HepG2 (cell line): ENCODE measurements around the gene SIGLEC7.

Source experiments
- BHLHE40 ChIP-seq: IDR thresholded peaks from 2 replicates; pipeline ENCODE4 v1.6.1; 2011; ENCODE audit warnings: low read length, improper control_type of control experiment
- EP300 ChIP-seq, 3 experiments: sonication (generic) in 1 of 3; formaldehyde crosslinking in 1 of 3; IDR thresholded peaks; 2 replicates each; pipeline versions ENCODE4 v1.5.1 to v1.6.1; 2011 to 2020; ENCODE audit warnings: low read depth in 2 of 3, low read length in 2 of 3, borderline replicate concordance in 1 of 3, improper control_type of control experiment in 1 of 3, mild to moderate bottlenecking in 1 of 3, missing genetic modification reagents in 1 of 3, moderate library complexity in 1 of 3
- POLR2AphosphoS5 ChIP-seq: IDR thresholded peaks from 2 replicates; pipeline ENCODE4 v1.6.1; 2012; ENCODE audit warnings: low read depth, low read length
- SMC3 ChIP-seq: IDR thresholded peaks from 2 replicates; pipeline ENCODE4 v1.6.1; 2011; ENCODE audit warnings: low read length, improper control_type of control experiment
- SRF ChIP-seq: IDR thresholded peaks from 2 replicates; pipeline ENCODE4 v1.6.1; 2011; ENCODE audit warnings: mild to moderate bottlenecking, low read depth, low read length, moderate library complexity
- YY1 ChIP-seq: IDR thresholded peaks from 2 replicates; pipeline ENCODE4 v1.6.1; 2011; ENCODE audit warnings: low read length, low read depth, moderate library complexity, mild to moderate bottlenecking; ENCODE audit not compliant: insufficient read depth, insufficient replicate concordance
- ZNF274 ChIP-seq: sonication (generic); formaldehyde crosslinking; IDR thresholded peaks from 2 replicates; pipeline ENCODE4 v1.5.1; 2020; ENCODE audit warnings: mild to moderate bottlenecking, missing genetic modification reagents
- ZNF292 ChIP-seq: sonication (generic); formaldehyde crosslinking; IDR thresholded peaks from 2 replicates; pipeline ENCODE4 v1.8.1; 2022; ENCODE audit warnings: mild to moderate bottlenecking, low read depth, missing genetic modification reagents, borderline replicate concordance
- ZNF629 ChIP-seq: sonication (generic); formaldehyde crosslinking; conservative IDR thresholded peaks from 2 replicates; pipeline ENCODE4 v1.5.0; 2020; ENCODE audit warnings: missing genetic modification reagents
- TF ChIP-seq, protein P1 (sequence below): sonication (generic); formaldehyde crosslinking; IDR thresholded peaks from 2 replicates; pipeline ENCODE4 v1.5.1; 2020; ENCODE audit warnings: missing genetic modification reagents, mild to moderate bottlenecking, borderline replicate concordance
- TF ChIP-seq, protein P2 (sequence below): sonication (generic); formaldehyde crosslinking; IDR thresholded peaks from 2 replicates; pipeline ENCODE4 v1.4.0; 2020; ENCODE audit warnings: missing genetic modification reagents
- TF ChIP-seq, protein P3 (sequence below): sonication (generic); formaldehyde crosslinking; IDR thresholded peaks from 2 replicates; pipeline ENCODE4 v1.8.1; 2023; ENCODE audit warnings: mild to moderate bottlenecking, missing genetic modification reagents, borderline replicate concordance
- TF ChIP-seq, protein P4 (sequence below): sonication (generic); IDR thresholded peaks from 2 replicates; pipeline ENCODE4 v1.6.1; 2016; ENCODE audit warnings: low read depth, borderline replicate concordance
- TF ChIP-seq, protein P5 (sequence below), 2 experiments: IDR thresholded peaks; 2 replicates each; pipeline ENCODE4 v1.6.1; 2011 to 2012; ENCODE audit warnings: low read length in 2 of 2, borderline replicate concordance in 1 of 2, low read depth in 1 of 2, mild to moderate bottlenecking in 1 of 2, moderate library complexity in 1 of 2

DNA sequence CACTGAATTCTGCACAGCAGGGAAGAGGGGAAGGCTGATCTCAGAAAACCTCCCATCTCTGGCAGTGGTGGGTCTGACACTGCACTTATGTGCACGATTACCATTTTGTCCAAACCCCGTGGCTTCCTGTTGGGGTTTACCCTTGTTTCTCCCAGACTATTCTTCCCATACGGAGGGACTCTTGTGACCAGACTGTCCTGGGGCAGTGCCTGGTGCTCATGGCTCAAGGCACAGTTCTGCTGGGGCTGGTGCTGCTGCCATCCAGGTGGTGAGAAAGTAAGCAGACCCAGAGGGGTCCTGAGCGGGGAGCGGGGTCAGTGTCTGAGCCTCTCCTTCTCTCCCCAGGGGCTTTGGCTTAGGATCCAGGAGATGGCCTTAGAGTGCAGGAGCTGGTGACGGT is 22.5 kb upstream of the SIGLEC7 start:
- TF ChIP-seq, protein P1, sequence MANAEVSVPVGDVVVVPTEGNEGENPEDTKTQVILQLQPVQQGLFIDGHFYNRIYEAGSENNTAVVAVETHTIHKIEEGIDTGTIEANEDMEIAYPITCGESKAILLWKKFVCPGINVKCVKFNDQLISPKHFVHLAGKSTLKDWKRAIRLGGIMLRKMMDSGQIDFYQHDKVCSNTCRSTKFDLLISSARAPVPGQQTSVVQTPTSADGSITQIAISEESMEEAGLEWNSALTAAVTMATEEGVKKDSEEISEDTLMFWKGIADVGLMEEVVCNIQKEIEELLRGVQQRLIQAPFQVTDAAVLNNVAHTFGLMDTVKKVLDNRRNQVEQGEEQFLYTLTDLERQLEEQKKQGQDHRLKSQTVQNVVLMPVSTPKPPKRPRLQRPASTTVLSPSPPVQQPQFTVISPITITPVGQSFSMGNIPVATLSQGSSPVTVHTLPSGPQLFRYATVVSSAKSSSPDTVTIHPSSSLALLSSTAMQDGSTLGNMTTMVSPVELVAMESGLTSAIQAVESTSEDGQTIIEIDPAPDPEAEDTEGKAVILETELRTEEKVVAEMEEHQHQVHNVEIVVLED (CRISPR knock-in tag): no peak
- TF ChIP-seq BHLHE40: no peak
- TF ChIP-seq, protein P2, sequence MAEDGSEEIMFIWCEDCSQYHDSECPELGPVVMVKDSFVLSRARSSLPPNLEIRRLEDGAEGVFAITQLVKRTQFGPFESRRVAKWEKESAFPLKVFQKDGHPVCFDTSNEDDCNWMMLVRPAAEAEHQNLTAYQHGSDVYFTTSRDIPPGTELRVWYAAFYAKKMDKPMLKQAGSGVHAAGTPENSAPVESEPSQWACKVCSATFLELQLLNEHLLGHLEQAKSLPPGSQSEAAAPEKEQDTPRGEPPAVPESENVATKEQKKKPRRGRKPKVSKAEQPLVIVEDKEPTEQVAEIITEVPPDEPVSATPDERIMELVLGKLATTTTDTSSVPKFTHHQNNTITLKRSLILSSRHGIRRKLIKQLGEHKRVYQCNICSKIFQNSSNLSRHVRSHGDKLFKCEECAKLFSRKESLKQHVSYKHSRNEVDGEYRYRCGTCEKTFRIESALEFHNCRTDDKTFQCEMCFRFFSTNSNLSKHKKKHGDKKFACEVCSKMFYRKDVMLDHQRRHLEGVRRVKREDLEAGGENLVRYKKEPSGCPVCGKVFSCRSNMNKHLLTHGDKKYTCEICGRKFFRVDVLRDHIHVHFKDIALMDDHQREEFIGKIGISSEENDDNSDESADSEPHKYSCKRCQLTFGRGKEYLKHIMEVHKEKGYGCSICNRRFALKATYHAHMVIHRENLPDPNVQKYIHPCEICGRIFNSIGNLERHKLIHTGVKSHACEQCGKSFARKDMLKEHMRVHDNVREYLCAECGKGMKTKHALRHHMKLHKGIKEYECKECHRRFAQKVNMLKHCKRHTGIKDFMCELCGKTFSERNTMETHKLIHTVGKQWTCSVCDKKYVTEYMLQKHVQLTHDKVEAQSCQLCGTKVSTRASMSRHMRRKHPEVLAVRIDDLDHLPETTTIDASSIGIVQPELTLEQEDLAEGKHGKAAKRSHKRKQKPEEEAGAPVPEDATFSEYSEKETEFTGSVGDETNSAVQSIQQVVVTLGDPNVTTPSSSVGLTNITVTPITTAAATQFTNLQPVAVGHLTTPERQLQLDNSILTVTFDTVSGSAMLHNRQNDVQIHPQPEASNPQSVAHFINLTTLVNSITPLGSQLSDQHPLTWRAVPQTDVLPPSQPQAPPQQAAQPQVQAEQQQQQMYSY: no peak
- TF ChIP-seq, protein P3, sequence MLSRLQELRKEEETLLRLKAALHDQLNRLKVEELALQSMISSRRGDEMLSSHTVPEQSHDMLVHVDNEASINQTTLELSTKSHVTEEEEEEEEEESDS: no peak
- TF ChIP-seq EP300 (IDR thresholded peaks at IDR 0.05; ENCODE audit: low read depth in 2 of 2, low read length in 2 of 2): no peak
- TF ChIP-seq EP300 (CRISPR knock-in tag; IDR thresholded peaks at IDR 0.05; ENCODE audit: borderline replicate concordance): no peak
- TF ChIP-seq SMC3: no peak
- TF ChIP-seq SRF: no peak
- TF ChIP-seq, protein P4, sequence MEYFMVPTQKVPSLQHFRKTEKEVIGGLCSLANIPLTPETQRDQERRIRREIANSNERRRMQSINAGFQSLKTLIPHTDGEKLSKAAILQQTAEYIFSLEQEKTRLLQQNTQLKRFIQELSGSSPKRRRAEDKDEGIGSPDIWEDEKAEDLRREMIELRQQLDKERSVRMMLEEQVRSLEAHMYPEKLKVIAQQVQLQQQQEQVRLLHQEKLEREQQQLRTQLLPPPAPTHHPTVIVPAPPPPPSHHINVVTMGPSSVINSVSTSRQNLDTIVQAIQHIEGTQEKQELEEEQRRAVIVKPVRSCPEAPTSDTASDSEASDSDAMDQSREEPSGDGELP: no peak
- no peak for TF ChIP-seq ZNF629 (CRISPR knock-in tag)
- no peak for TF ChIP-seq POLR2AphosphoS5
- TF ChIP-seq YY1: no peak
- TF ChIP-seq, protein P5, sequence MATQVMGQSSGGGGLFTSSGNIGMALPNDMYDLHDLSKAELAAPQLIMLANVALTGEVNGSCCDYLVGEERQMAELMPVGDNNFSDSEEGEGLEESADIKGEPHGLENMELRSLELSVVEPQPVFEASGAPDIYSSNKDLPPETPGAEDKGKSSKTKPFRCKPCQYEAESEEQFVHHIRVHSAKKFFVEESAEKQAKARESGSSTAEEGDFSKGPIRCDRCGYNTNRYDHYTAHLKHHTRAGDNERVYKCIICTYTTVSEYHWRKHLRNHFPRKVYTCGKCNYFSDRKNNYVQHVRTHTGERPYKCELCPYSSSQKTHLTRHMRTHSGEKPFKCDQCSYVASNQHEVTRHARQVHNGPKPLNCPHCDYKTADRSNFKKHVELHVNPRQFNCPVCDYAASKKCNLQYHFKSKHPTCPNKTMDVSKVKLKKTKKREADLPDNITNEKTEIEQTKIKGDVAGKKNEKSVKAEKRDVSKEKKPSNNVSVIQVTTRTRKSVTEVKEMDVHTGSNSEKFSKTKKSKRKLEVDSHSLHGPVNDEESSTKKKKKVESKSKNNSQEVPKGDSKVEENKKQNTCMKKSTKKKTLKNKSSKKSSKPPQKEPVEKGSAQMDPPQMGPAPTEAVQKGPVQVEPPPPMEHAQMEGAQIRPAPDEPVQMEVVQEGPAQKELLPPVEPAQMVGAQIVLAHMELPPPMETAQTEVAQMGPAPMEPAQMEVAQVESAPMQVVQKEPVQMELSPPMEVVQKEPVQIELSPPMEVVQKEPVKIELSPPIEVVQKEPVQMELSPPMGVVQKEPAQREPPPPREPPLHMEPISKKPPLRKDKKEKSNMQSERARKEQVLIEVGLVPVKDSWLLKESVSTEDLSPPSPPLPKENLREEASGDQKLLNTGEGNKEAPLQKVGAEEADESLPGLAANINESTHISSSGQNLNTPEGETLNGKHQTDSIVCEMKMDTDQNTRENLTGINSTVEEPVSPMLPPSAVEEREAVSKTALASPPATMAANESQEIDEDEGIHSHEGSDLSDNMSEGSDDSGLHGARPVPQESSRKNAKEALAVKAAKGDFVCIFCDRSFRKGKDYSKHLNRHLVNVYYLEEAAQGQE (IDR thresholded peaks at IDR 0.05; ENCODE audit: borderline replicate concordance in 1 of 2, low read depth in 1 of 2, low read length in 2 of 2): no peak
- no peak for TF ChIP-seq ZNF292
- no peak for TF ChIP-seq ZNF274 (CRISPR knock-in tag)
